SK-N-SH (cell line): ENCODE measurements around the gene GALNT5. TPM values are rescaled to one million over a fixed set of nuclear protein-coding genes. Genes with fewer than 3 reads are reported as not detected.
A peak's percentile ranks its signal among the peaks of the same experiment; 100 is the strongest.

Experiments
- CTCF ChIA-PET: fragments of 300-600, 350-600 bp; formaldehyde crosslinking; extraction: SDS; loops from one replicate; lab custom pipeline; 2021; lab: Yijun Ruan, JAX
- POLR2A ChIA-PET: fragments of 350-600 bp; sonication (Branson Sonifier 250); formaldehyde crosslinking; extraction: SDS; loops from one replicate; lab custom pipeline; 2020; ENCODE audit warnings: antibody characterized with exemption, inconsistent platforms; lab: Yijun Ruan, JAX
- DNase-seq: peaks from one replicate; pipeline ENCODE4 v3.0.0; 2012
- H2AFZ ChIP-seq: fragments of 200-600 bp; sonication (generic); 2 replicates; pipeline ENCODE4 v1.8.1; 2016; ENCODE audit warnings: antibody characterized with exemption, mild to moderate bottlenecking, low read depth
- H3F3A ChIP-seq: fragments of 200-600 bp; sonication (generic); replicated peaks from 2 replicates; pipeline ENCODE3; 2016; ENCODE audit warnings: antibody characterized with exemption, mild to moderate bottlenecking; ENCODE audit not compliant: insufficient read depth
- H3K27ac ChIP-seq, 2 experiments: fragments of 200-500 bp in 1 of 2; fragments of 200-600 bp in 1 of 2; sonication (Bioruptor generic) in 1 of 2; sonication (generic), shearing (Covaris generic) in 1 of 2; 2 replicates each; pipeline versions ENCODE4 v1.5.1 to v1.6.1; 2014 to 2016; ENCODE audit warnings: low read depth in 2 of 2, inconsistent platforms in 1 of 2, low read length in 1 of 2, mild to moderate bottlenecking in 1 of 2, mixed read lengths in 1 of 2
- H3K27me3 ChIP-seq: fragments of 200-600 bp; sonication (generic), shearing (Covaris generic); 2 replicates; pipeline ENCODE4 v1.6.1; 2016; ENCODE audit warnings: mixed run types; ENCODE audit not compliant: insufficient read depth
- H3K36me3 ChIP-seq, 2 experiments: fragments of 200-500 bp in 1 of 2; fragments of 200-600 bp in 1 of 2; sonication (Bioruptor generic) in 1 of 2; sonication (generic) in 1 of 2; replicated peaks in 1 of 2; 2 replicates each; pipeline versions ENCODE3 to v1.5.1; 2014 to 2016; ENCODE audit warnings: low read length in 1 of 2, mild to moderate bottlenecking in 1 of 2; ENCODE audit not compliant: insufficient read depth in 2 of 2, control insufficient read depth in 1 of 2
- H3K4me1 ChIP-seq, 2 experiments: fragments of 200-500 bp in 1 of 2; fragments of 200-600 bp in 1 of 2; sonication (Bioruptor generic) in 1 of 2; sonication (generic), shearing (Covaris generic) in 1 of 2; 2 replicates each; pipeline versions ENCODE4 v1.5.1 to v1.6.1; 2014 to 2016; ENCODE audit warnings: low read depth in 1 of 2, low read length in 1 of 2, mixed run types in 1 of 2; ENCODE audit not compliant: insufficient read depth in 2 of 2, control insufficient read depth in 1 of 2
- H3K4me2 ChIP-seq: fragments of 200-600 bp; sonication (generic), shearing (Covaris generic); 2 replicates; pipeline ENCODE4 v1.6.1; 2017; ENCODE audit warnings: mixed run types
- H3K4me3 ChIP-seq, 2 experiments: fragments of 200-500 bp in 1 of 2; fragments of 200-600 bp in 1 of 2; sonication (Bioruptor generic) in 1 of 2; sonication (generic), shearing (Covaris generic) in 1 of 2; 2 replicates each; pipeline versions ENCODE4 v1.5.1 to v1.8.1; 2014 to 2016; ENCODE audit warnings: low read depth in 2 of 2, inconsistent platforms in 1 of 2, low read length in 1 of 2, mild to moderate bottlenecking in 1 of 2, mixed read lengths in 1 of 2, moderate library complexity in 1 of 2
- H3K79me2 ChIP-seq: fragments of 200-600 bp; sonication (generic); 2 replicates; pipeline ENCODE4 v1.8.1; 2017; ENCODE audit warnings: mild to moderate bottlenecking; ENCODE audit not compliant: insufficient read depth
- H3K9ac ChIP-seq: fragments of 200-600 bp; sonication (generic); 2 replicates; pipeline ENCODE4 v1.6.1; 2017; ENCODE audit warnings: mixed run types
- H3K9me2 ChIP-seq: fragments of 200-600 bp; sonication (generic); 2 replicates; pipeline ENCODE4 v1.6.1; 2017; ENCODE audit warnings: mixed run types
- H3K9me3 ChIP-seq: fragments of 200-600 bp; sonication (generic); 2 replicates; pipeline ENCODE4 v1.6.1; 2017; ENCODE audit warnings: mixed run types, mild to moderate bottlenecking, moderate library complexity
- H4K20me1 ChIP-seq: fragments of 200-600 bp; sonication (generic); 2 replicates; pipeline ENCODE4 v1.6.1; 2017; ENCODE audit warnings: mild to moderate bottlenecking, mixed run types; ENCODE audit not compliant: insufficient read depth
- FOSL2 ChIP-seq: IDR thresholded peaks from 2 replicates; pipeline ENCODE4 v1.4.0; 2012; ENCODE audit warnings: low read depth, mild to moderate bottlenecking, moderate library complexity, borderline replicate concordance
- FOXM1 ChIP-seq: IDR thresholded peaks from 2 replicates; pipeline ENCODE4 v1.4.0; 2012; ENCODE audit warnings: low read depth, mild to moderate bottlenecking
- IRF3 ChIP-seq: fragments of 150-350 bp; IDR thresholded peaks from 2 replicates; pipeline ENCODE4 v1.6.1; 2016; ENCODE audit warnings: mild to moderate bottlenecking, low read depth, low read length
- RAD21 ChIP-seq: IDR thresholded peaks from 2 replicates; pipeline ENCODE4 v1.6.1; 2012; ENCODE audit warnings: mild to moderate bottlenecking, low read length
- SMC3 ChIP-seq: IDR thresholded peaks from 2 replicates; pipeline ENCODE4 v1.6.1; 2012; ENCODE audit warnings: low read depth, low read length, improper control_type of control experiment
- TCF12 ChIP-seq: IDR thresholded peaks from 2 replicates; pipeline ENCODE4 v1.4.0; 2012
- USF1 ChIP-seq: IDR thresholded peaks from 2 replicates; pipeline ENCODE4 v1.4.0; 2012; ENCODE audit warnings: low read depth, borderline replicate concordance
- YY1 ChIP-seq: IDR thresholded peaks from 2 replicates; pipeline ENCODE4 v1.4.0; 2012; ENCODE audit warnings: low read depth, mild to moderate bottlenecking
- WGBS: methylation state at CpG from one replicate; pipeline ENCODE4 v1.1.6; 2017; ENCODE audit warnings: low lambda C conversion rate; 5-methylcytosine and 5-hydroxymethylcytosine counted together
- polyA plus RNA-seq, 3 experiments: library from polyadenylated mRNA; depleted of rRNA; stranded (reverse); fragments of >200 nt; gene quantifications; 2 replicates each; pipeline ENCODE4 v1.2.3, GENCODE V29; 2012
- TF ChIP-seq, protein P1 (sequence below): IDR thresholded peaks from 2 replicates; pipeline ENCODE4 v1.6.1; 2012; ENCODE audit warnings: mild to moderate bottlenecking, low read depth, low read length, moderate library complexity

Gene GALNT5
- polyA plus RNA-seq, 1 of the 3 experiments (the other 2 are of a cell fraction) = 10.4 TPM

- TF ChIP-seq, protein P1, sequence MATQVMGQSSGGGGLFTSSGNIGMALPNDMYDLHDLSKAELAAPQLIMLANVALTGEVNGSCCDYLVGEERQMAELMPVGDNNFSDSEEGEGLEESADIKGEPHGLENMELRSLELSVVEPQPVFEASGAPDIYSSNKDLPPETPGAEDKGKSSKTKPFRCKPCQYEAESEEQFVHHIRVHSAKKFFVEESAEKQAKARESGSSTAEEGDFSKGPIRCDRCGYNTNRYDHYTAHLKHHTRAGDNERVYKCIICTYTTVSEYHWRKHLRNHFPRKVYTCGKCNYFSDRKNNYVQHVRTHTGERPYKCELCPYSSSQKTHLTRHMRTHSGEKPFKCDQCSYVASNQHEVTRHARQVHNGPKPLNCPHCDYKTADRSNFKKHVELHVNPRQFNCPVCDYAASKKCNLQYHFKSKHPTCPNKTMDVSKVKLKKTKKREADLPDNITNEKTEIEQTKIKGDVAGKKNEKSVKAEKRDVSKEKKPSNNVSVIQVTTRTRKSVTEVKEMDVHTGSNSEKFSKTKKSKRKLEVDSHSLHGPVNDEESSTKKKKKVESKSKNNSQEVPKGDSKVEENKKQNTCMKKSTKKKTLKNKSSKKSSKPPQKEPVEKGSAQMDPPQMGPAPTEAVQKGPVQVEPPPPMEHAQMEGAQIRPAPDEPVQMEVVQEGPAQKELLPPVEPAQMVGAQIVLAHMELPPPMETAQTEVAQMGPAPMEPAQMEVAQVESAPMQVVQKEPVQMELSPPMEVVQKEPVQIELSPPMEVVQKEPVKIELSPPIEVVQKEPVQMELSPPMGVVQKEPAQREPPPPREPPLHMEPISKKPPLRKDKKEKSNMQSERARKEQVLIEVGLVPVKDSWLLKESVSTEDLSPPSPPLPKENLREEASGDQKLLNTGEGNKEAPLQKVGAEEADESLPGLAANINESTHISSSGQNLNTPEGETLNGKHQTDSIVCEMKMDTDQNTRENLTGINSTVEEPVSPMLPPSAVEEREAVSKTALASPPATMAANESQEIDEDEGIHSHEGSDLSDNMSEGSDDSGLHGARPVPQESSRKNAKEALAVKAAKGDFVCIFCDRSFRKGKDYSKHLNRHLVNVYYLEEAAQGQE = no peak
- TF ChIP-seq IRF3 (no peak), TCF12 (no peak), USF1 (no peak), FOXM1 (no peak), RAD21 (no peak), YY1 (no peak)
- TF ChIP-seq, all 33 proteins: peak for 0
These were observed 54.2 kb downstream of the GALNT5 start (continued) for GRCh38 chr2:157311706-157312105.

- no peak for DNase-seq
- H3K9me3 ChIP-seq = no peaks in the 10 kb centered on the region
- H3K9ac ChIP-seq = no peak overlapping the region
- H3K4me1 ChIP-seq = 0 out of 4 replicates have a peak, but pooled peaks cover 0 to 4% of the 10 kb centered on the region in 2 experiments
- peaks cover 5% of the 10 kb centered on the region for H3F3A ChIP-seq
- H3K27ac ChIP-seq = peak overlapping the region in 1 of 2 experiments; percentile 18; a peak in 1 of 4 replicates
- TF ChIP-seq SMC3 = no peak
- TF ChIP-seq FOSL2 = peak; percentile 25; the same call in 1 of the 2 replicates
- TF ChIP-seq, all 33 proteins: peak for 1
- POLR2A ChIA-PET = no interaction called here
- H3K9me2 ChIP-seq = no peaks in the 10 kb centered on the region
- no peaks in the 10 kb centered on the region; the same call in 1 of the 2 replicates for H3K27me3 ChIP-seq
- 30% methylated on average over 1 of the region's 1 CpG for WGBS
- H2AFZ ChIP-seq = no peak overlapping the region
- H4K20me1 ChIP-seq = no peaks in the 10 kb centered on the region
- no peaks in the 10 kb centered on the region for H3K36me3 ChIP-seq
- CTCF ChIA-PET = no interaction called here
- H3K79me2 ChIP-seq = no peaks in the 10 kb centered on the region
- H3K4me2 ChIP-seq = no peak overlapping the region; the same call in 1 of the 2 replicates
- no peak overlapping the region for H3K4me3 ChIP-seq
These were observed 55.5 kb downstream of the GALNT5 start for GRCh38 chr2:157312866-157313486.
